K562 (cell line): ENCODE data around the gene HIGD1C. TPM values are rescaled to one million over a fixed set of nuclear protein-coding genes. Genes with fewer than 3 reads are reported as not detected.

ENCODE experiments used
- BHLHE40 ChIP-seq: IDR thresholded peaks from 2 replicates; pipeline ENCODE4 v1.6.1; 2011; ENCODE audit warnings: low read length, improper control_type of control experiment
- CBFA2T2 ChIP-seq: fragments of 450-650 bp; conservative IDR thresholded peaks from 2 replicates; pipeline ENCODE4 v1.6.1; 2017; ENCODE audit warnings: mild to moderate bottlenecking
- CTBP1 ChIP-seq: fragments of 450-650 bp; IDR thresholded peaks from 2 replicates; pipeline ENCODE4 v1.6.1; 2016; ENCODE audit warnings: borderline replicate concordance
- CXXC5 ChIP-seq: fragments of 250-450 bp; sonication (Bioruptor Pico); IDR thresholded peaks from 2 replicates; pipeline ENCODE4 v1.8.0; 2022; ENCODE audit warnings: inconsistent platforms, mild to moderate bottlenecking, moderate library complexity
- HMG20B ChIP-seq: fragments of 250-450 bp; sonication (Bioruptor Pico); IDR thresholded peaks from 2 replicates; pipeline ENCODE4 v1.5.0; 2021; ENCODE audit warnings: mild to moderate bottlenecking
- JUN ChIP-seq, 2 experiments: sonication (generic) in 1 of 2; formaldehyde crosslinking in 1 of 2; IDR thresholded peaks; 2 replicates each; pipeline versions ENCODE4 v1.6.1 to v1.8.0; 2012 to 2022; ENCODE audit warnings: borderline replicate concordance in 2 of 2, mild to moderate bottlenecking in 2 of 2, improper control_type of control experiment in 1 of 2, low read depth in 1 of 2, low read length in 1 of 2, missing genetic modification reagents in 1 of 2
- KDM1A ChIP-seq, 2 experiments: fragments of 450-650 bp; IDR thresholded peaks; 2 replicates each; pipeline ENCODE4 v1.6.1; 2016; ENCODE audit warnings: mild to moderate bottlenecking in 2 of 2
- MEIS2 ChIP-seq: fragments of 450-650 bp; IDR thresholded peaks from 2 replicates; pipeline ENCODE4 v1.6.1; 2014; ENCODE audit warnings: mild to moderate bottlenecking; ENCODE audit not compliant: partially characterized antibody
- NRF1 ChIP-seq, 2 experiments: fragments of 450-650 bp; IDR thresholded peaks in 1 of 2; conservative IDR thresholded peaks in 1 of 2; 2 replicates each; pipeline ENCODE4 v1.6.1; 2014; ENCODE audit warnings: mild to moderate bottlenecking in 2 of 2
- SRSF7 ChIP-seq: fragments of 200-400 bp; formaldehyde crosslinking; optimal IDR thresholded peaks from 2 replicates; pipeline ENCODE3; 2017; ENCODE audit warnings: mild to moderate bottlenecking, low read depth, low read length
- TARDBP ChIP-seq: fragments of 450-650 bp; IDR thresholded peaks from 2 replicates; pipeline ENCODE4 v1.6.1; 2016
- TEAD4 ChIP-seq, 2 experiments: sonication (generic) in 1 of 2; formaldehyde crosslinking in 1 of 2; IDR thresholded peaks; 2 replicates each; pipeline versions ENCODE4 v1.6.1 to v1.8.0; 2012 to 2022; ENCODE audit warnings: borderline replicate concordance in 1 of 2, inconsistent platforms in 1 of 2, low read length in 1 of 2, mild to moderate bottlenecking in 1 of 2, missing genetic modification reagents in 1 of 2
- polyA plus RNA-seq, 8 experiments: library from polyadenylated mRNA; depleted of rRNA in 4 of 8; stranded (reverse) in 5 of 8; unstranded in 3 of 8; fragments of >200 nt; fragmentation: Nextera tagmentation in 2 of 8; fragmentation: Illumina TruSeq in 1 of 8; extraction: Ambion mirVana in 2 of 8; extraction: Trizol in 1 of 8; gene quantifications; 2 replicates each; pipeline versions ENCODE4 v1.2.1 to v1.2.3, GENCODE V29; 2011 to 2014; ENCODE audit warnings: inconsistent platforms in 1 of 8, missing spikeins in 1 of 8
- total RNA-seq, 7 experiments: library from RNA; depleted of rRNA in 6 of 7; stranded (reverse); fragments of >200 nt in 6 of 7; fragmentation: Illumina TruSeq in 2 of 7; extraction: Trizol in 2 of 7; gene quantifications; 2 replicates each; pipeline versions ENCODE4 v1.2.1 to v1.2.3, GENCODE V29; 2011 to 2021; ENCODE audit warnings: low replicate concordance in 1 of 7
- TF ChIP-seq, protein P1 (sequence below): IDR thresholded peaks from 3 replicates; pipeline ENCODE4 v1.6.1; 2011; ENCODE audit warnings: borderline replicate concordance, mild to moderate bottlenecking, moderate library complexity; ENCODE audit not compliant: insufficient read length; ENCODE audit errors: extremely low read depth
- TF ChIP-seq, protein P2 (sequence below), 2 experiments: fragments of 450-650 bp in 1 of 2; sonication (generic) in 1 of 2; formaldehyde crosslinking; conservative IDR thresholded peaks; 2 replicates each; pipeline versions ENCODE4 v1.4.0 to v1.8.1; 2020 to 2022; ENCODE audit warnings: mild to moderate bottlenecking in 1 of 2, missing genetic modification reagents in 1 of 2
- TF ChIP-seq, protein P3 (sequence below): fragments of 450-650 bp; IDR thresholded peaks from 2 replicates; pipeline ENCODE4 v1.6.1; 2017; ENCODE audit warnings: antibody characterized with exemption, mild to moderate bottlenecking
- TF ChIP-seq, protein P4 (sequence below), 2 experiments: IDR thresholded peaks; 2 replicates each; pipeline ENCODE4 v1.6.1; 2012; ENCODE audit warnings: improper control_type of control experiment in 2 of 2, low read depth in 2 of 2, low read length in 2 of 2, borderline replicate concordance in 1 of 2

Gene HIGD1C
- total and polyA plus RNA-seq, 9 of the 15 experiments (the other 6 are each of a cell fraction or from before 2014, with no cell fraction given), result not detected

DNA sequence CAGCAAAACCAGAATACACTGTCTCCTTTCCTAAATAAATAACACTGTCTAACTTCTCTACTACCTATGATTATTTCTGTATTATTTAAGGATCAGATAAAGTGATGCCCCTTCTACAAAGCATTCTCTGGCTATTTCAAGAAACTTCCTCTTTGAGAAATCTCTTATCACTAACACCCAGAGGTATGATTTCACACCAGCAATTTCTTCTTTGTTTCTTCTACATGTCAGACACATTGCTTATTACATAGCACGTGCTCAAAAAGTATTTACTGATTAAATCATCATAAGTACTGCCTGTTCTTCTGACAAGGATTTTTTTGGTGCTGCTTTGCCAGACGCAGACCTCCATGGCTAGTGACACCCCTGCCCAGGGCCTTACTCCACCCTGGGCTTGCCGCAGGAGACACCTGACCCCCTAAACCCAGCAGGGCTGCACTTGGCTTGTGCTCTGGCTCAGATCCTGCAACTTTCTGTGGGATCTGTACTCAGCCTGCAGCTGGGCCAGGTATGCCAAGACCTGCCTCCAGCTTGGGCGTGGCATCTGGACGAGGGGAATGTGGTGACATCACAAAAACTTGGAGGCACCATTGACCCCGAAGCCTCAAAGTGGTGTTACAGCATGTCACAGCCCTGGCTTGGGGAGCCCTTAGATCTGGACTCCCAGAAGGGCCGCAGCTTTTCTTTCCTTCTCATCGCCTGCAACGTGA is 15.4 kb upstream of the HIGD1C start (continued):
- TF ChIP-seq TEAD4 (IDR thresholded peaks at IDR 0.05; ENCODE audit: low read length), result peak; percentile 79
- TF ChIP-seq TEAD4 (CRISPR knock-in tag; IDR thresholded peaks at IDR 0.05; ENCODE audit: borderline replicate concordance), result no peak
- 0 out of 2 replicates have a peak, but pooled peaks have one; percentile 47 for TF ChIP-seq CBFA2T2
- no peak for TF ChIP-seq TARDBP
- TF ChIP-seq HMG20B (CRISPR knock-in tag), result no peak
- no peak for TF ChIP-seq SRSF7
- TF ChIP-seq, protein P1, sequence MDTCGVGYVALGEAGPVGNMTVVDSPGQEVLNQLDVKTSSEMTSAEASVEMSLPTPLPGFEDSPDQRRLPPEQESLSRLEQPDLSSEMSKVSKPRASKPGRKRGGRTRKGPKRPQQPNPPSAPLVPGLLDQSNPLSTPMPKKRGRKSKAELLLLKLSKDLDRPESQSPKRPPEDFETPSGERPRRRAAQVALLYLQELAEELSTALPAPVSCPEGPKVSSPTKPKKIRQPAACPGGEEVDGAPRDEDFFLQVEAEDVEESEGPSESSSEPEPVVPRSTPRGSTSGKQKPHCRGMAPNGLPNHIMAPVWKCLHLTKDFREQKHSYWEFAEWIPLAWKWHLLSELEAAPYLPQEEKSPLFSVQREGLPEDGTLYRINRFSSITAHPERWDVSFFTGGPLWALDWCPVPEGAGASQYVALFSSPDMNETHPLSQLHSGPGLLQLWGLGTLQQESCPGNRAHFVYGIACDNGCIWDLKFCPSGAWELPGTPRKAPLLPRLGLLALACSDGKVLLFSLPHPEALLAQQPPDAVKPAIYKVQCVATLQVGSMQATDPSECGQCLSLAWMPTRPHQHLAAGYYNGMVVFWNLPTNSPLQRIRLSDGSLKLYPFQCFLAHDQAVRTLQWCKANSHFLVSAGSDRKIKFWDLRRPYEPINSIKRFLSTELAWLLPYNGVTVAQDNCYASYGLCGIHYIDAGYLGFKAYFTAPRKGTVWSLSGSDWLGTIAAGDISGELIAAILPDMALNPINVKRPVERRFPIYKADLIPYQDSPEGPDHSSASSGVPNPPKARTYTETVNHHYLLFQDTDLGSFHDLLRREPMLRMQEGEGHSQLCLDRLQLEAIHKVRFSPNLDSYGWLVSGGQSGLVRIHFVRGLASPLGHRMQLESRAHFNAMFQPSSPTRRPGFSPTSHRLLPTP, result no peak
- TF ChIP-seq KDM1A (IDR thresholded peaks at IDR 0.05), result no peak
- TF ChIP-seq, protein P2, sequence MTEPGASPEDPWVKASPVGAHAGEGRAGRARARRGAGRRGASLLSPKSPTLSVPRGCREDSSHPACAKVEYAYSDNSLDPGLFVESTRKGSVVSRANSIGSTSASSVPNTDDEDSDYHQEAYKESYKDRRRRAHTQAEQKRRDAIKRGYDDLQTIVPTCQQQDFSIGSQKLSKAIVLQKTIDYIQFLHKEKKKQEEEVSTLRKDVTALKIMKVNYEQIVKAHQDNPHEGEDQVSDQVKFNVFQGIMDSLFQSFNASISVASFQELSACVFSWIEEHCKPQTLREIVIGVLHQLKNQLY (CRISPR knock-in tag; conservative IDR thresholded peaks at IDR 0.05), result no peak
- TF ChIP-seq JUN (IDR thresholded peaks at IDR 0.05; ENCODE audit: borderline replicate concordance, low read depth, low read length), result 0 out of 2 replicates have a peak, but pooled peaks have one; percentile 17
- TF ChIP-seq JUN (CRISPR knock-in tag; IDR thresholded peaks at IDR 0.05; ENCODE audit: borderline replicate concordance), result no peak
- peak; percentile 43 for TF ChIP-seq MEIS2
- TF ChIP-seq, protein P3, sequence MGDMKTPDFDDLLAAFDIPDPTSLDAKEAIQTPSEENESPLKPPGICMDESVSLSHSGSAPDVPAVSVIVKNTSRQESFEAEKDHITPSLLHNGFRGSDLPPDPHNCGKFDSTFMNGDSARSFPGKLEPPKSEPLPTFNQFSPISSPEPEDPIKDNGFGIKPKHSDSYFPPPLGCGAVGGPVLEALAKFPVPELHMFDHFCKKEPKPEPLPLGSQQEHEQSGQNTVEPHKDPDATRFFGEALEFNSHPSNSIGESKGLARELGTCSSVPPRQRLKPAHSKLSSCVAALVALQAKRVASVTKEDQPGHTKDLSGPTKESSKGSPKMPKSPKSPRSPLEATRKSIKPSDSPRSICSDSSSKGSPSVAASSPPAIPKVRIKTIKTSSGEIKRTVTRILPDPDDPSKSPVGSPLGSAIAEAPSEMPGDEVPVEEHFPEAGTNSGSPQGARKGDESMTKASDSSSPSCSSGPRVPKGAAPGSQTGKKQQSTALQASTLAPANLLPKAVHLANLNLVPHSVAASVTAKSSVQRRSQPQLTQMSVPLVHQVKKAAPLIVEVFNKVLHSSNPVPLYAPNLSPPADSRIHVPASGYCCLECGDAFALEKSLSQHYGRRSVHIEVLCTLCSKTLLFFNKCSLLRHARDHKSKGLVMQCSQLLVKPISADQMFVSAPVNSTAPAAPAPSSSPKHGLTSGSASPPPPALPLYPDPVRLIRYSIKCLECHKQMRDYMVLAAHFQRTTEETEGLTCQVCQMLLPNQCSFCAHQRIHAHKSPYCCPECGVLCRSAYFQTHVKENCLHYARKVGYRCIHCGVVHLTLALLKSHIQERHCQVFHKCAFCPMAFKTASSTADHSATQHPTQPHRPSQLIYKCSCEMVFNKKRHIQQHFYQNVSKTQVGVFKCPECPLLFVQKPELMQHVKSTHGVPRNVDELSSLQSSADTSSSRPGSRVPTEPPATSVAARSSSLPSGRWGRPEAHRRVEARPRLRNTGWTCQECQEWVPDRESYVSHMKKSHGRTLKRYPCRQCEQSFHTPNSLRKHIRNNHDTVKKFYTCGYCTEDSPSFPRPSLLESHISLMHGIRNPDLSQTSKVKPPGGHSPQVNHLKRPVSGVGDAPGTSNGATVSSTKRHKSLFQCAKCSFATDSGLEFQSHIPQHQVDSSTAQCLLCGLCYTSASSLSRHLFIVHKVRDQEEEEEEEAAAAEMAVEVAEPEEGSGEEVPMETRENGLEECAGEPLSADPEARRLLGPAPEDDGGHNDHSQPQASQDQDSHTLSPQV, result no peak
- TF ChIP-seq NRF1 (conservative IDR thresholded peaks at IDR 0.05 in 1 of 2, IDR thresholded peaks at IDR 0.05 in 1 of 2), result no peak
- peak; percentile 41; the same call in 1 of the 2 replicates for TF ChIP-seq CTBP1
- TF ChIP-seq, protein P4, sequence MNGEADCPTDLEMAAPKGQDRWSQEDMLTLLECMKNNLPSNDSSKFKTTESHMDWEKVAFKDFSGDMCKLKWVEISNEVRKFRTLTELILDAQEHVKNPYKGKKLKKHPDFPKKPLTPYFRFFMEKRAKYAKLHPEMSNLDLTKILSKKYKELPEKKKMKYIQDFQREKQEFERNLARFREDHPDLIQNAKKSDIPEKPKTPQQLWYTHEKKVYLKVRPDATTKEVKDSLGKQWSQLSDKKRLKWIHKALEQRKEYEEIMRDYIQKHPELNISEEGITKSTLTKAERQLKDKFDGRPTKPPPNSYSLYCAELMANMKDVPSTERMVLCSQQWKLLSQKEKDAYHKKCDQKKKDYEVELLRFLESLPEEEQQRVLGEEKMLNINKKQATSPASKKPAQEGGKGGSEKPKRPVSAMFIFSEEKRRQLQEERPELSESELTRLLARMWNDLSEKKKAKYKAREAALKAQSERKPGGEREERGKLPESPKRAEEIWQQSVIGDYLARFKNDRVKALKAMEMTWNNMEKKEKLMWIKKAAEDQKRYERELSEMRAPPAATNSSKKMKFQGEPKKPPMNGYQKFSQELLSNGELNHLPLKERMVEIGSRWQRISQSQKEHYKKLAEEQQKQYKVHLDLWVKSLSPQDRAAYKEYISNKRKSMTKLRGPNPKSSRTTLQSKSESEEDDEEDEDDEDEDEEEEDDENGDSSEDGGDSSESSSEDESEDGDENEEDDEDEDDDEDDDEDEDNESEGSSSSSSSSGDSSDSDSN (IDR thresholded peaks at IDR 0.05; ENCODE audit: borderline replicate concordance in 1 of 2, low read depth in 2 of 2, low read length in 2 of 2), result no peak
- TF ChIP-seq CXXC5, result 0 out of 2 replicates have a peak, but pooled peaks have one; percentile 22
- peak; percentile 92 for TF ChIP-seq BHLHE40
